Suppressor macrophage treated with lipopolysaccharide for 4 hours (primary cell): ENCODE data around the gene AK5.
A peak's percentile ranks its signal among the peaks of the same experiment; 100 is the strongest.

Source experiments
- DNase-seq: peaks from one replicate; pipeline ENCODE4 v3.0.0-alpha.2; 2020

AK5 gene

DNA sequence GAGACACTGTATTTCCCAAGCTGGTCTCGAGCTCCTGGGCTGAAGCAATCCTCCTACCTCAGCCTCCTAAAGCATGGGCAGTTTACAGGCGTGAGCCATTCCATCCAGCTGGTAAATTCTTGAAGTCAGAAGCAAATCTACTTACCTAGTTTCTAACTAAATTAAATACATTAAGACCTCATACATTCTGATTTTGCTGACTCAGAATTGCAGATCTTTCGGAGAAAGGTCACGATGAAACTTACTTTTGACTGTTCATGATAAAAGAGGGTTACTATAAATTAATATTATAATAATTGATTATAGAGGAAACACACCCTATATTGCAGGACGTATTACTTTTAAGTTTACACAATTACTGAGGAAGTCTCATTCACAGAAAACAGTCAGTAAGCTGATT, 268.3 kb downstream of the AK5 start:
- DNase-seq: no peak

DNA sequence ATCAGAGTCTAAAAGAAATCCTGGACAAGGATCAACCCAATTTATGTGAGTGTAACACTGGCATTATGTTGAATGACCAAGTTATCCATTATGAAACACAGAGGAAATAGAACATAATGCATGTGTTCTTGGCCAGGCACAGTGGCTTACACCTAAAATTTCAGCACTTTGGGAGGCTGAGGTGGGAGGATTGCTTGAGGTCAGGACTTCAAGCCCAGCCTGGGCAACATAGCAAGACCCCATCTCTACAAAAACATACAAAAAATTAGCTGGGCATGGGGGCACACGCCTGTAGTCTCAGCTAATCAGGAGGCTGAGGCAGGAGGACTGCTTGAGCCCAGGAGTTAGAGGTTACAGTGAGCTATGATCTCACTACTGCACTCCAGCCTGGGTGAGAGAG, 270.8 kb downstream of the AK5 start:
- DNase-seq: no peak

DNA sequence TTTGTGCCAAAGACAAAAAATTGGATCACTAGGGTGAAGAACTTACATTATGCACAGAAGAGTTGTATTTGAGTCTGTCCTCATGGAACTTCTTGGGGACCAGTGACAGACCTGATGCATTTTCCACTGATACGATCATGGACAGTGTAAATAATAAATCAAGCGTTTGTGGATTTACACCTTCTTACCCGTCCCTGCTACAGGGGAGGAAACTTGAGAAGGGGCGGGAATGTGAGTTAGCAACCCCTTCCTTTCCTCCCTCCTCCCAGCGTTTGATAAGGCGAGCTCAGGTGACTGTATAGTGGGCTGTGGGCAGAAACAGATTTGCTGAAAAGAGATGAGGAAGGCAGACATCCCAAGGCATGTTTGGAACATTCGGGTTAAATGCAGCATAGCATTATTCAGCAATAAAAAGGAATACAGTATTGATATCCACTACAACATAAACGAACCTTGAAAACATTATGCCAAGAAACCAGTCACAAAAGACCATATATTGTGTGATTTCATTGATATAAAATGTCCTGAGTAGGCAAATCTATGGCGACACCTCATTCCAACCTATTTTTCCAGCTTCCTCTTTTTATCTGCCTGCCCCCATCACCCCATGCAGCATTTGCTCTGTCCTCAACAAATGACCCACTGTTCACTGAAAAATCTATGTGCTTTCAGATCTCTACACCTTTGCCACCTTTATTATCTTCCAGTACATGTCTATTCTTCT, 271.9 kb downstream of the AK5 start:
- DNase-seq: no peak

DNA sequence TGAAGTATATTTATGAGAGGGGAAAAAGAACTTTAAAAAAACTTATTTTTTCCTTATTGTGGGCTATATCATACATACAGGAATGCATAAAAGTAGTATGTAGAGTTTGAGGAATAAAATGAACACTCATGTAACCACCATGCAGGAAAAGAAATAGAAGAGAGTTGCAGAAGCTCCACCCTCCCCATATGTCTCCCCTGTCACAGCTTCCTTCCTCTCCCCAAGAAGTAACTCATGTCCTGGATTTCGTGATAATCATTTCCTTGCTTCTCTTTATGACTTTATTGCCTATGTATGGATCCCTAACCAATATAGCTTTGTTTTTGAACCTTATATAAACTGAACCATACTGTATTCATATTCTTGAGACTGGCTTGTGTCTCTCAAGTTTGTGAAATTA, 274.2 kb downstream of the AK5 start:
- DNase-seq: no peak

DNA sequence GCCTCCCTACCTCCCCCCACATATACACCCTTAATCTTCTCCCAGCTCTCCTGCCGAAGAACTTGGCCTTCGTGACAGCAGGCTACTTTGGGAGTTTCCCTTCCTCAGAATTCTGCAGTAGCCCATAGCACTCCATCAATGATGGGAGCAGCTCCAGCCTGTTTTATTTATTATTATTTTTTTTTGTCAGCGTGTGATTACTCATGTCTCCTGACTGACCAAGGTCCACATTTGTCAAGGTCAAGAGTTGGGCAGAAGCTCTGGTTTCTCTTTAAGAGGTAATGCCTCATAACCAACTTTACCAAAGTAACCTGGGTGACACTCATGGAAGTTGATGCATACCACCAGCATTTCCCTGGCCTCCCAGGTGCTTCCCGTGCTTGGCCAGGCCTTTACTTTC, 275.2 kb downstream of the AK5 start:
- DNase-seq: no peak

DNA sequence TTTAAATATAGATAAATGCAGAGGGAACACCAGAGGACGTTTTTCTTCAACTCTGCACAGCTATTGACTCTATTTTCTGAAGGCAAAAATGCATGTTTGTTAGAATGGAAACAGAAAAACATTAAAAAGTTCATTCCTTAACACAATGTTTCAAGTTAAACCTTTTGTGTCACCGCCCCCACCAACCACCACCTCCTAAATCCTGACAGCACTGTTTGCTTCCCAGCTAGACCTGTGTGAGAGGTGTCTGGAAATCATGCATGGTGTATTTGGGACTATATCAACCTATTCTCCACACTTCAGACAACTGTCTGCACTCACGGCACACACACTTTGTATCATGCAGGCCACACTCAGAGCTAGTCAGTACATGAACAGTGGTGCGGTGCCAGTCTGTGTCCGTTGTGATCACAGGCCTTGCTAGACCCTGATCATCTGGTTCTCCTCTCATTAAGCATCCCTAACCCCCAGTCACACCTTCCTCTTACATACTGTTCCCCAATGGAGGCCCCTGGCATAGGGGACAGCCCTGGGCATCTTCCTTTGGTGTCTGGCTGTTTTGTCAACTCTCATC, 276.9 kb downstream of the AK5 start:
- no peak for DNase-seq

DNA sequence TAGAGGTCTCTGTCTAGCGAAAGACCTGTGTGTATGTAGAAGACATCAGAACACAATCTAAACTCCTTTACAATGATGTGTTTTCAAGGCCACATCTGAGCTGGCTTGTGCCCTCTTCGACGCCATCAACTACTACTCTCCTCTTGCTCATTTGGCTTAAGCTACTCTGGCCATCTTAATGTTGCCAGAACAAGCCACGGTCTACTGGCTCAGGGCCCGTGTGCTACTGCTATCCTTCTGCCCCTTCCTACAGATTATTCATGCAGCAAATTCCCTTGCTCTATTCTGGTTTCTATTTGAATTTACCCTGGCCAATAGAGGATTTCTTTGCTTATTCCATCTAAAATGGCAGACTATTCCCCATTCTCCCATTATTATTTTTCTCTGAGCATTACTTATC, 278.9 kb downstream of the AK5 start:
- DNase-seq: no peak

DNA sequence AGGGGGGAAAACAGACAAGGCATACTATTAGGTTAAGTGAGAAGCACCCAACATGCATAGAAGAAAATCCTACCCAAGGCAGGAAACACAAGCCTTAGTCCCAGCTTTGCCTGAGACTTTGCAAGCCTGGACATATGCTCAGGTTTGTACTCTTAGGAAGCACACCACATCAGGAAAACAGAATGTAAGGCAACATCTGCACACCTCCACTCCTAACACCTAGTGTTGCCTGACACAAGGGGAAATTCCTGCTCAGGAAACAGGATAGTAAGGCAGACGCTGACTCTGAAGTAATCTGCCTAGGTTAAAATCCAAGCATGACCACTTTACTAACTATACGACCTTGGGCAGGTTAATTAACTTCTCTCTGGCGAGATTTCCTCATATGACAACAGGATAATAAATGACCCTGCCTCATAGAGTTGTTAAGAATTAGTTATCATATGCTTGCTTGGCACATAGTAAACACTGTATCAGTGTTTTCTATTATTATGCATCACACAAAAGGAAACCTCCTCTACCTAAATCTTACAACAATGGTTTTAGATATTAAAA, 280.9 kb downstream of the AK5 start:
- DNase-seq: no peak

DNA sequence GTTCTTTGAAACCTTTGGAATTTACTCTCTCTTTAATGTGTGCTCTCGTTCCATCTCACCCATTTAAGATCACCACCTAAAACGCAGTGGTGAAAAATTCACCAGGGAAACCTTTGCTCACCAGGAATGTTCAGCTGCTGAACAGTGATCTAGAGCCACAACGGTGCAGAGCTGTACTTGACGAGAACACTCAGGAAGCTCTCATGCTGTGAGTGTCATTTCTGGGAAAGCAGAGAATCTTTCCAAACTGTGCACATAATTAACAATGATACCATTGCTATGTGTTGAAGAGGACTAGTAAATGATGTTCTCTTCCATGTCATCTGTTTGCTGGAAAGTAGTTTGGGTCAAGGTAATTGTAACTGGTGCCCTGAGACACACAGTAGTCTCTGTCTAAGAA, 283.5 kb downstream of the AK5 start:
- no peak for DNase-seq

DNA sequence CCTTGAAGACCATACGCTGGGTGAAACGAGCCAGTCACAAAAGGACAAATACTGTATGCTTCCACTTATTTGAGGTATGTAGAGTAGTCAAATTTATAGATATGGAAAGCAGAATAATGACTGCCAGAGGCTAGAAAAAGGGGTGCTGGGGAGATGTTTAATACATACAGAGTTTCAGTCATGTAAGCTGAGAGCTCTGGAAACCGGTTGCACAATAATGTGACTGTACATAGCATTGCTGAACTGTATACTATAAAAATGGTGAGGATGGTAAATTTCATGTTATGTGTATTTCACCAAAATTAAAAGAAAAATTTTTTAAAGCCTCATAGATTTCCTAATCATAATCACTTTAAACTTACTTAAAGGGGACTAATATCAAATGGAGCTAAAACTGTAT, 289.8 kb downstream of the AK5 start:
- no peak for DNase-seq

DNA sequence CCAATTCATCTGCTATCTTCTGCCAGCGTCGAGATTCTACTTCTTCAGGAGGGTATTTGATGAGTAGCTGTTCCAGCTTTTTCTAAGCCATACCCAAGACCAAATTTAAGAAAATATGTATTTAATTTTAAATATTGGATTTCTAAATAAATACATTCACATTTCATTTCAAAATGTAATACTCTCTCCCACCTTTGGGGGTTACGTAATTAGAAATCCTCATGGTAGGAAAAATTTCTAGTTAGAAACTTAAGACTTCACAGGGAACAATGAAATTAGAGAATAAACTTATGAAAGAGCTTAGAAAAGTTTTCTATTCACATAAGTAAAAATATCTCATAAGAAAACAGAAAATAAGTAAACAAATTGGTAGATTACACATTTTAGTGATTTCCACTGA, 297.7 kb downstream of the AK5 start:
- DNase-seq: no peak

DNA sequence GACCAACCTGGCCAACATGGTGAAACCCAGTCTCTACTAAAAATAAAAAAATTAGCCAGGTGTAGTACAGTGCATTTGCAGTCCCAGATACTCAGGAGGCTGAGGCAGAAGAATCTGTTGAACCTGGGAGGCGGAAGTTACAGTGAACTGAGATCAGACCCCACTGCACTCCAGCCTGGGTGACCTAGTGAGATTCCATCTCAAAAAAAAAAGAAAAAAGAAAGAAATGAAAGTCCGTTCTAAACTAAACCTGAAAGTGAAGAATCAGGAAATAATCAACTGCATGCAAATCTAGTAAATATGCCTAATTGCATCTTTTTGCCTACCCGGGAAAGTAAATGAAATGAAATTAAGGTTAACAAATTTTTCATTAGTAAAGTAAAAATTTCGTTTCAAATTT, 301.1 kb downstream of the AK5 start:
- DNase-seq: no peak

DNA sequence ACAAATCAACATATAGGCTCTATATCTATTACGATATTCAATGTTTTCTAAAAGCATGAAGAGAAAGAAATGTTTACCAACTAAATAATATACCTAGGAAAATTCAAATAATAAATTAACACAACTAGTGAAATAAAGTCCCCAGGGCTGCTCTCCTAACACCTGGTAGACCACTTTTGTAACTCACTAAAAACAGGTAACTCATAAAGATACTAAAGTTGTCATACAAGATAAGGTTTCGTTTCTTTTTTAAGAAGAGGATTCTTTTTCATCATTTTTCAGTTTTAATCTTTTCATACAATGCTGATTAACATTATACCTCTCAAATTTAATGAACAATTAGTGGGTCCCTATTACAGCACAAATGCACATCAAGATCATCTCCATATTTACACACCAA, 301.7 kb downstream of the AK5 start:
- no peak for DNase-seq

DNA sequence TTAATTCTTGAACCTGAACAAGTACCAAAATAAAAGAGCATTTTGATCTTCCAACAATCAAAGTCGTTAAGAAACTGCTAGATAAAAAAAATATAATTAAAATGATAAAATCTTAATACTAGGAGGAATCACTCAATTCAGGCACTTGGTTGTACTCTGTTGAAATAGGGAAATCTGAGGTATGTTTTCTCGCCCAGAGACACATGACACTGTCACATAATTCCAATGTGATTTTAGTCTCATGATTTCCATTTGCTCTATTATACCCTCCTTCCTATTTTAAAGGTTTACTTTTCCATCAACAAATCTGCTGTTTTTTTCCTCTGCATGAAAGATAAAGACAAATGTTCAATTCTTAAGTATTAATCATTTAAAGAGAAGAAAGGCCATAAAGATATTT, 303.1 kb downstream of the AK5 start:
- DNase-seq: peak; percentile 11

DNA sequence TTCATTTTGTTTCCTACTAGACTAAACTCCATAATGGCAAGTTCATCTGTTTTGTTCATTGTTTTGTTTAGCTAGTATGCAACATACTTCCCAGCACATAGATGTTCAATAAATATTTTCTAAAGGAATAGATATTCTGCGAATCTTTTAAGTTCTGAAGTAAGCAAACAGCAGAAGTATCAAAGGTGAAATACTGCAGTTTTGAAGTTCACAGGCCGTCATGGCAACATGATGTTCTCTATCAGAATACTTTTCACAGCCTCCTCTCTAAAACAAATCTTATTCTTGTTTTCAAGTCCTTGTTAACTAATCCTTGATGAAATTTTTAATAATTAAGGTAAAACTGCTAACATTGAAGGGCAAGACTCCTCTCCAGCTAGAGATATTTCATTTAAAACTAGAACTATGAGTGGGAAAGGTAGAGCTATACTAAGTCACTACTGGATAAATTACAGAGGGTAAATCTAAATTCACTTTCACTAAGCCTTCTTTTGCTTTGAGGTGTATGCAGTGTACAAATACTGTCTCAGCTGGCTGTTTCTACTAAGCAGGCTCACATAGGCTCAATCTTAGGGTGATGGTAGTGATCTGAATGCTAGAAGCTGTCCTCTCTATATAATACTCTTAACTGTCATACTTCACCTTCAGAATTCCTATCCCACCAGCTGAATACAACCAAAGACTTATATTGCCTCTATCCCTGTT, 303.9 kb downstream of the AK5 start:
- no peak for DNase-seq

DNA sequence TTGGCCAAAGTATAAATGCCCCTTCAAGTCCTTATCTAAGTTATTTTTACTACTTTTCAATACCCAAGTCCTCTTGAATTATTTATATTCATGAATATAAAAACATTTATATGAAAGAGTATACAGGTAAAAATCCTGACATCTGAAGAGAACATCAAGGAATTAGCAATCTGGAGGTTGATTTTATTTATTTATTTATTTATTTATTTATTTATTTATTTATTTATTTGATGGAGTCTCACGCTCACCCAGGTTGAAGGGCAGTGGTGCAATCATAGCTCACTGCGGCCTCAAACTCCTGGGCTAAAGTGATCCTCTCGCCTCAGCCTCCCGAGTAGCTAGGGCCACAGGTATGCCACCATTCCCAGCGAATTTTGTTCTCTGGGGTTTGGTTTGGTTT, 307.4 kb downstream of the AK5 start:
- no peak for DNase-seq

DNA sequence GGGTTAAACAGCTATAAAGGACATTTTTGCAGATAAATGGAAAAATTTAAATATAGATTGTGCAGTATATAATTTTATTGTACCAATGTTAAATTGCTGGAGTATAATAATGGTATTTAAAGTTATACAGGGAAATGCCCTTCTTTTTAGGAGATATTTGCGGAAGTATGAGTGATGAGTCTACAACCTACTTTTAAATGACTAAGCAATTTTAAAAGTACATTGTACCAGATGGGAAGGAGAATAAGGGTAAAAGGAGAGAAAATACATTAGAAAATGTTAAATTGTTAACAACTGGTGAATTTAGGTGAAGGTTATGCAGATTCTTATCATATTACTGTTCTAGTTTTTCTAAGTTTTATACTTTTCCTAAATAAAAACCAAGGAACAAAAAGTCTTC, 308.8 kb downstream of the AK5 start:
- DNase-seq: peak; percentile 22

DNA sequence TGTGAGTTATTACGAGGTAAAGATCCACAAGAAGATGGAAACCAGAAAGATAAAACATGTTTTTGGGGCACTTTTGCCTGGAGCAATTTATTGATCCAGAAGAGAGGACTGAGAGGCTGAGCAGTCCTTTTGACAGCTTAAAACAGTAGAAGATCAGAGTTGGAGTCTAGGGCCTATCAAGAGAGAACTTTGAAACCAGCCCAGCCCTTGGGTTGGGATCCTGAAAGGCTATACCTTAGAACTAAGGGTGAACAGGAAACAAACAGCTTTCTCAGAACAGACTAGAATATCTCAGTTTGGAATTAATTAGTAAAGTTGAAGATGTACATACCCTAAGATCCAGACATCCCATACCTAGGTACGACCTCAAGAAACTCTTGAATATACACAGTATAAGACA, 311.1 kb downstream of the AK5 start:
- DNase-seq: no peak

DNA sequence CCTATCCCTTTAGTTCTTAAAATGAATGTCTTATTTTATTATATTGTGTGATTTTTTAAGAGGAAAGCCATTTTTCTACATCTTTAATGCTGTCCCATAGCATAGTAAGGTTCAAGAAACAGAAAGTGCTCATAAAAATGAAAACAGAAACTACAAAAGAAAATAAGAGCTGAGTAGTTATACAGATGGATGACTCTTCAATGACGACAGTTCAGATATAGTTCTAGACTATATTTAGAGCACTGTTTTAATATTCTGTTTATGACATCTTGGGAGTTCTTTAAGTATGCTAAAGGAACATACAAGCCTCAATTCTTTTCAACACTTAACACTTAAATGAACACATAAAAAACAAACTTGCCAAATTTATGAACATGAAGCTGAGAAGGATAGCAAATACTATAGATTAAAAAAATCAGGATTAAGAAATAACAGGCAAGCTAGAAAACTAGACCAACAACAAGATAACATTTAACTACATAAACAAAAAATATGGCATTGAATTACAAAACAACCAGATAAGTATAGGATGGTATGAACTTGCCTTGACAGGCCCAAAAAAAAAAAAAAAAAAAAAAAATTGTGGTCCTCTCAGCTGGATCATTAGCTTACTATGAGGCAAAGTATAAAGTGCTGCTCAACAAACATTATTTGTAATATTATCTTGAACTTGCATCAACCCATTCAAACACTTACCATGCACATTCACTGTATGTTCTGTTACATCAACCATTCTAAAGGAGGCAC, 312.7 kb downstream of the AK5 start:
- peak; percentile 32 for DNase-seq

DNA sequence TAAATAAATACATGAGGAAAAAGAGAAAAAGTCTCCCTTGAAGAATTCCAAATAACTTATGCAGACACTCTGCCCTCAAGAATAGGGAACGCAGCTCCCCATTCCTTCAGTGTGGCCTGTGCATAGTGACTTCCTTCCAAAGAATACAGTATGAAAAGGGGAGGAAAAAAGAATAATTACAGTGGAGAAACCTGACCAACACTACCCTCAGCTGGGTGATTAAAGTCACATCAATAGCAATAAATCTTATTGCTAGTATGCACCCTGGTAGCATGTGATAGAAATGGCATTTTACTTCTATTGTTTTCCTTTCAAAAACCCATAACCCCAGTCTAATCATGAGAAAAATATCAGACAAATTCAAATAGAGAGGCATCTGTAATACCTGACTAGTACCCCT, 315.5 kb downstream of the AK5 start:
- DNase-seq: no peak

DNA sequence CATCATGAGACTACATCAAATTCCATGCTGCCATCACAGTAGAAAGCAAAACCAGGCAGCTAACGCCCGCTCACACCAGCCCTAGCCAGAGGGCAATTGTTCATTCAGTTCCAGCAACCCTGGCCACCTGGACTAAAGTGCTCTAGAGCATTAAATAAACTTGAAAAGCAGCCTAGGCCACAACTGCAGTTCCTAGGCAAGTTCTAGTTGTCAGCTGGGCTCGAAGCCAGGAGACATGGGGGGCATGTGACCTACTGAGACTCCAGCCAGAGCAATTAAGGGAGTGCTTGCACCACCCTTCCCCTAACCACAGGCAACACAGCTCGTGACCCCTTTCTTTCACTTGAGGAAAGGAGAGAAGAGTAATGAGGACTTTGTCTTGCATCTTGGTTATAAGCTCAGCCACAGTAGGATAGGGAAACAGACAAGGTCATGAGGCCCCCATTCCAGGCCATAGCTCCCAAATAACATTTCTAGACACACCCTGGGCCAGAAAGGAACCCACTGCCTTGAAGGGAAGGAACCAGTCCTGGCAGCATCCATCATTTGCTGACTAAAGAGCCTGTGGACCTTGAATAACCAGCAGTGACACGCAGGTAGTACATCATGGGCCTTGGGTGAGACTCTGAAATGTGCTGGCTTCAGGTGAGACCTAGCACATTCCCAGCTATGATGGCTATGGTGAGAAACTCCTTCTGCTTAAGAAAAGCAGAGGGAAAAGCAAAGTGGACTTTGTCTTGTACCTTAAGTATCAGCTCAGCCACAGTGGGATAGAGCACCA, 323.6 kb downstream of the AK5 start:
- peak; percentile 47 for DNase-seq

DNA sequence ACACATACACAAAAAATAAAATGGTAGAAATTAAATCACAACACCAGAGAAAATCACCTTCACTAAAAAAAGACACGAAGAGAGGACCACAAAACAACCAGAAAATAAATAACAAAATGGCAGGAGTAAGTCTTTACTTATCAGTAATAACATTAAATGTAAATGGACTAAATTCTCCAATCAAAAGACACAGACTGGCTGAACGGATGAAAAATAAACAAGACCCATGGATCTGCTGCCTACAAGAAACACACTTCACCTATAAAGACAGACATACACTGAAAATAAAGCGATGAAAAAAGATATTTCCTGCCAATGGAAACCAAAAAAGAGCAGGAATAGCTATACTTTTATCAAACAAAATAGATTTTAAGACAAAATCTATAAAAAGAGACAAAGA, 327.1 kb downstream of the AK5 start:
- DNase-seq: no peak
